Right atrium auricular region (tissue), 2 donors: ENCODE data around the gene MYOD1. TPM values are rescaled to one million over a fixed set of nuclear protein-coding genes. Genes with fewer than 3 reads are reported as not detected.

Experiments
- DNase-seq: peaks from one replicate; pipeline ENCODE4 v3.0.0-alpha.2; 2019; ENCODE audit warnings: low spot score
- H3K27ac ChIP-seq, 2 donors: fragments of 200-600 bp; sonication (generic); 1 replicate in 1 of 2; 2 replicates in 1 of 2; pipeline ENCODE4 v1.5.1; 2016 to 2019
- H3K27me3 ChIP-seq, 2 donors: fragments of 200-600 bp; sonication (generic); one replicate each; pipeline versions ENCODE4 v1.5.1 to v1.6.0; 2017 to 2019
- H3K36me3 ChIP-seq: fragments of 200-600 bp; sonication (generic); one replicate; pipeline ENCODE4 v1.5.1; 2016
- H3K4me1 ChIP-seq, 2 donors: fragments of 200-600 bp; sonication (generic); one replicate each; pipeline versions ENCODE4 v1.5.1 to v1.6.0; 2017 to 2019
- H3K4me3 ChIP-seq, 2 donors: fragments of 200-600 bp; sonication (generic); 1 replicate in 1 of 2; 2 replicates in 1 of 2; pipeline ENCODE4 v1.5.1; 2017 to 2019; ENCODE audit warnings: mild to moderate bottlenecking in 1 of 2, moderate library complexity in 1 of 2
- H3K9me3 ChIP-seq, 2 donors: fragments of 200-600 bp; sonication (generic); one replicate each; pipeline ENCODE4 v1.5.1; 2019
- total RNA-seq, 2 donors: library from RNA; depleted of rRNA; stranded (reverse); fragments of >200 nt; gene quantifications; one replicate each; pipeline ENCODE4 v1.1.0, GENCODE V29; 2016
- TF ChIP-seq, protein P1 (sequence below), 2 donors: fragments of 200-600 bp; sonication (generic); IDR thresholded peaks; one replicate each; pipeline ENCODE4 v1.5.1; 2019; ENCODE audit warnings: antibody characterized with exemption in 2 of 2

Gene MYOD1
- total RNA-seq, 2 donors from 2014 or later: not detected

DNA sequence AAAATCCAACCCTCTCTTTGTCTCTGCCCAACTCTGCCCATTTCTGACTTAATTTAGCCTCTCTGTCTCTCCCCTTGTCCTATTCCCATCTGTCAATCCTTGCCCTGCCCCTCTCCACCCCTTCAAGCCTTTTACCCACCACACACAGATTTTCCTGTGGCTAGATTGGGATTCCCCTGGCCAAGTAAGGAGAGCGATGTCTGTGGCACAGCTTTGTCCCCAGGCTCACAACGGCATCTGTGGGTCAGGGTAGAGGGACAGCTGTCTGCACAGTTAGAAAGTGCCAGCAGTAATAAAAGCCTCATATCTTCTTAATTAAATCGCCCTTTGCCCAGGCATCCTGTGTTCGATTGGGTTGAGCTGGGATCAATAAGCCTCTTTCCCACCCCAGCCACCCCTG is 13.9 kb downstream of the MYOD1 start:
- no peaks in the 10 kb centered on the region for H3K9me3 ChIP-seq
- no peak for DNase-seq
- H3K4me1 ChIP-seq: peaks cover 0 to 20% of the 10 kb centered on the region in 2 donors
- H3K36me3 ChIP-seq: no peaks in the 10 kb centered on the region
- H3K4me3 ChIP-seq: no peak overlapping the region
- TF ChIP-seq, protein P1, sequence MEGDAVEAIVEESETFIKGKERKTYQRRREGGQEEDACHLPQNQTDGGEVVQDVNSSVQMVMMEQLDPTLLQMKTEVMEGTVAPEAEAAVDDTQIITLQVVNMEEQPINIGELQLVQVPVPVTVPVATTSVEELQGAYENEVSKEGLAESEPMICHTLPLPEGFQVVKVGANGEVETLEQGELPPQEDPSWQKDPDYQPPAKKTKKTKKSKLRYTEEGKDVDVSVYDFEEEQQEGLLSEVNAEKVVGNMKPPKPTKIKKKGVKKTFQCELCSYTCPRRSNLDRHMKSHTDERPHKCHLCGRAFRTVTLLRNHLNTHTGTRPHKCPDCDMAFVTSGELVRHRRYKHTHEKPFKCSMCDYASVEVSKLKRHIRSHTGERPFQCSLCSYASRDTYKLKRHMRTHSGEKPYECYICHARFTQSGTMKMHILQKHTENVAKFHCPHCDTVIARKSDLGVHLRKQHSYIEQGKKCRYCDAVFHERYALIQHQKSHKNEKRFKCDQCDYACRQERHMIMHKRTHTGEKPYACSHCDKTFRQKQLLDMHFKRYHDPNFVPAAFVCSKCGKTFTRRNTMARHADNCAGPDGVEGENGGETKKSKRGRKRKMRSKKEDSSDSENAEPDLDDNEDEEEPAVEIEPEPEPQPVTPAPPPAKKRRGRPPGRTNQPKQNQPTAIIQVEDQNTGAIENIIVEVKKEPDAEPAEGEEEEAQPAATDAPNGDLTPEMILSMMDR (IDR thresholded peaks at IDR 0.05): no peak
- peaks cover 5 to 25% of the 10 kb centered on the region in 2 donors for H3K27me3 ChIP-seq
- no peak overlapping the region for H3K27ac ChIP-seq

DNA sequence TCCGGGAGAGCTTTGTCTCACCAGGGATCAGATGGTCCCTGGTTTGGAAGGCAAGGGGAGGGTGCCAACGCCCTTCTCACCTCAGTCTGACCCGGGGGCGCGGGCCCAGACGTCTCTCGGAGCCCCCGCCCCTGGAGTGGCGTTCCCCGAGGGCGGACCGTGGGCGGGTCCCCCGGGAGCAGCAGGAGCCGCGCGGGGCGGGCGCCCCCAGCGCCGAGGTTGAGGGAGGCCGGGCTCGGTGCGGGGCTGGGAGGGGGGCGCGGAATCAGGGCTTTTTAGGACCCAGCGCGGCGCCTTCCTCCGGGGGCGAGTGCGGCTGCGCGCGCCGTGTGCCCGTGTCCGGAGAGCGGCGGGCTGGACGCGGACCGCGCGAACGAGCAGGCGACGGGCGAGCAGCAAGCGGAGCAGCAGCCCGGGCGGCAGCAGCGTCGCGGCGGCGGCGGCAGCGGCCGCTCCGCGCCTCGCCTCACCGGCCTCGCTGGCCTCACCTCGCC is 15.1 kb downstream of the MYOD1 start, which contains the start of gene KCNC1:
TSS of gene KCNC1 (plus strand) at position 364 of the 494 bp plus-strand sequence. CDS start 1,222 bp downstream, outside the sequence.
- DNase-seq: no peak
- no peaks in the 10 kb centered on the region for H3K9me3 ChIP-seq
- H3K36me3 ChIP-seq: no peaks in the 10 kb centered on the region
- H3K27ac ChIP-seq: no peak within 1 kb of the TSS
- H3K4me1 ChIP-seq: peaks cover 0 to 20% of the 10 kb centered on the region in 2 donors
- peak within 1 kb of the TSS; percentile 34 to 48 for H3K4me3 ChIP-seq
- peaks cover 5 to 34% of the 10 kb centered on the region in 2 donors for H3K27me3 ChIP-seq
- TF ChIP-seq, protein P1 (IDR thresholded peaks at IDR 0.05): no peak

DNA sequence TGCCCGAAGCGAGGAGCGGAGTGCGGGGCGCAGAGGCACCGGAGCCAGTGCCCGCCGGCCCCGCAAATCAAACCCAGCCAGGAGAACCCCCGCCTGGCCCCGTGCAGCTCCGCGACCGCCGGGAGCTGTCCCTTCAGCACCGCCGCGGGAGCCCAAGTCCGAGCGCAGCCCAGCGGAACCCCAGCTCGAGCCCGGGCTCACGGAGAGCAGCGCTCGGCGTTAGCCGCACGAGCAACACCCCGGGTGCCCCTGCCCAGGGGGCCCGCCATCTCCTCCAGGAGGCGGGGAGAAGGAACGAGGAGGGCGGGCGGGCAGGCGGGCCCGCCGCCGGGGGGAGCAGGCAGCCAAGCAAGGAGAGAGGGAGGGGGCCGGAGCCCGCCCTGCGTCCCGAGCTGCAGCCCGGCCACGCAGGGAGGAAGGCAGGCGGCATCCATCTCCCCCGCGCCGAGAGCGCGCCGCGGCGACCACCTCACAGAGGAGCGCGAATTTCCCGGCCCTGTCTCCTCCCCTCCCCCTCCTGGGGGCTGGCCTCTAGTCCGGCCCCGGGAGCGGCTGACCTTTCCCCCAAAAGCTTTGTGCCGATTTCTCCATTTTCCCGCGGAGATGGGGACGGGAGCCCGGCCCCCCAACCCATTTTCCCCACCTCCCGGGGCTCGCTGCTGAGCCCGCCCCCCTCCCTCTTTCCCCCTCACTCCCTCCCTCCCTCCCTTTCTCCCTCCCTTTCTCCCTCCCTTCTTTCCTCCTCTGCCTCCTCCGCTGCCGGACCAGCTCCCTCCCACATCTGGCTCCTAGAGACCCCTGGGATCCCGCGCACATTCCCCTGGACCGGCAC is 15.8 kb downstream of the MYOD1 start:
- peaks cover 5 to 34% of the 10 kb centered on the region in 2 donors for H3K27me3 ChIP-seq
- no peaks in the 10 kb centered on the region for H3K36me3 ChIP-seq
- no peak for DNase-seq
- H3K27ac ChIP-seq: no peak overlapping the region
- no peaks in the 10 kb centered on the region for H3K9me3 ChIP-seq
- H3K4me3 ChIP-seq: peak overlapping the region; percentile 34 to 48
- TF ChIP-seq, protein P1 (IDR thresholded peaks at IDR 0.05): no peak
- peaks cover 0 to 20% of the 10 kb centered on the region in 2 donors for H3K4me1 ChIP-seq

DNA sequence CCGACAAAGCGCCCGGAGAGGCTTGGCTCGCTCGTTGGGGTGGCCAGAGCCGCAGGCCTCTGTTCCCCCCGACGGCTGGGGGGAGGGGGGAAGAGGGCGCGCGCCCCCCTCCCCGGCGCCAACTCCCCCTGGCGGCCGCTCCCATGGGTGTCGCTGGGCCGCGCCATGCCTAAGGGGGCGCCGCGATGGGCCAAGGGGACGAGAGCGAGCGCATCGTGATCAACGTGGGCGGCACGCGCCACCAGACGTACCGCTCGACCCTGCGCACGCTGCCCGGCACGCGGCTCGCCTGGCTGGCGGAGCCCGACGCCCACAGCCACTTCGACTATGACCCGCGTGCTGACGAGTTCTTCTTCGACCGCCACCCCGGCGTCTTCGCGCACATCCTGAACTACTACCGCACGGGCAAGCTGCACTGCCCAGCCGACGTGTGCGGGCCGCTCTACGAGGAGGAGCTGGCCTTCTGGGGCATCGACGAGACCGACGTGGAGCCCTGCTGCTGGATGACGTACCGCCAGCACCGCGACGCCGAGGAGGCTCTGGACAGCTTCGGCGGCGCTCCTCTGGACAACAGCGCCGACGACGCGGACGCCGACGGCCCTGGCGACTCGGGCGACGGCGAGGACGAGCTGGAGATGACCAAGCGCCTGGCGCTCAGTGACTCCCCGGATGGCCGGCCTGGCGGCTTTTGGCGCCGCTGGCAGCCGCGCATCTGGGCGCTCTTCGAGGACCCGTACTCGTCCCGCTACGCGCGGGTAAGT is 16.6 kb downstream of the MYOD1 start:
- DNase-seq: no peak
- TF ChIP-seq, protein P1 (IDR thresholded peaks at IDR 0.05): peak in 1 of 2 donors; percentile 35
- peaks cover 0 to 20% of the 10 kb centered on the region in 2 donors for H3K4me1 ChIP-seq
- peak overlapping the region in 1 of 2 donors; percentile 48 for H3K4me3 ChIP-seq
- no peak overlapping the region for H3K27ac ChIP-seq
- H3K9me3 ChIP-seq: no peaks in the 10 kb centered on the region
- no peaks in the 10 kb centered on the region for H3K36me3 ChIP-seq
- peaks cover 5 to 34% of the 10 kb centered on the region in 2 donors for H3K27me3 ChIP-seq

DNA sequence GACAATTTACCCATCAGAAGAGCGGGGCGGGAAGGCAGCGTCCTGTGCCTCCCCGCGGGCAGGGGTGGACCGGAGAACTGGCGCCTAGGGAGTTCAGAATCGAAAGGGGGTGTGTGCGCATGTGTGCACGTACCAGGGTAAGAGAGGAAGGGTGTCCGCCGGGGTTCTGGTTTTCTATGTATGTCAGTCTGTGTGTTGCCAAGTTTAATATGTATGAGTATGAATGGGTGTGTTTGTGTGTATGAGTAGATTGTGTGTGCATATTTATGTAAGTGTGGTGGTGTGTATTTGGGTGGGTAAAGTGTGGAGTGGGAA is 17.2 kb downstream of the MYOD1 start:
- peaks cover 5 to 34% of the 10 kb centered on the region in 2 donors for H3K27me3 ChIP-seq
- TF ChIP-seq, protein P1 (IDR thresholded peaks at IDR 0.05): no peak
- no peak for DNase-seq

More for the DNA sequence above, 17.2 kb downstream of the MYOD1 start:
- no peak overlapping the region for H3K27ac ChIP-seq
- no peaks in the 10 kb centered on the region for H3K36me3 ChIP-seq
- no peak overlapping the region for H3K4me3 ChIP-seq
- H3K9me3 ChIP-seq: no peaks in the 10 kb centered on the region
- H3K4me1 ChIP-seq: peaks cover 0 to 20% of the 10 kb centered on the region in 2 donors
